Esophagus muscularis mucosa (tissue), 3 donors: ENCODE measurements around the gene PSMG4.

Experiments used
- CTCF ChIP-seq, 3 experiments: fragments of 200-600 bp in 2 of 3; fragments of 450-650 bp in 1 of 3; sonication (generic) in 2 of 3; IDR thresholded peaks; one replicate each; pipeline ENCODE4 v1.5.1; 2017 to 2019; ENCODE audit warnings: antibody characterized with exemption in 3 of 3, mild to moderate bottlenecking in 2 of 3, moderate library complexity in 1 of 3
- POLR2A ChIP-seq: fragments of 450-650 bp; IDR thresholded peaks from one replicate; pipeline ENCODE4 v1.6.1; 2017; ENCODE audit warnings: antibody characterized with exemption, moderate library complexity, mild to moderate bottlenecking, low read depth

GRCh38 chr6:3291346-3291745 is 32.6 kb downstream of the PSMG4 start:
- TF ChIP-seq CTCF (IDR thresholded peaks at IDR 0.05) = no peak
- TF ChIP-seq POLR2A = no peak
